Skeletal muscle tissue (tissue), 4 donors: ENCODE data around the gene PRORP. TPM values are rescaled to one million over a fixed set of nuclear protein-coding genes. Genes with fewer than 3 reads are reported as not detected.
"Not testable (repeated sequence)": the region's sequence is repeated elsewhere in the genome, so short reads cannot be mapped to it uniquely, and the experiment has no call there.

ENCODE experiments used
- H3K27ac ChIP-seq: one replicate; pipeline ENCODE4 v1.7.0; 2013; ENCODE audit warnings: mild to moderate bottlenecking, low read depth, low read length, inconsistent platforms
- H3K27me3 ChIP-seq, 3 donors: one replicate each; pipeline ENCODE4 v1.7.0; 2013; ENCODE audit warnings: low read length in 3 of 3; ENCODE audit not compliant: control insufficient read depth in 3 of 3, insufficient read depth in 3 of 3
- H3K36me3 ChIP-seq, 3 donors: one replicate each; pipeline ENCODE4 v1.7.0; 2013; ENCODE audit warnings: low read length in 3 of 3; ENCODE audit not compliant: control insufficient read depth in 3 of 3, insufficient read depth in 3 of 3
- H3K4me1 ChIP-seq, 3 donors: one replicate each; pipeline ENCODE4 v1.7.0; 2013; ENCODE audit warnings: low read length in 3 of 3, mild to moderate bottlenecking in 3 of 3; ENCODE audit not compliant: control insufficient read depth in 3 of 3, insufficient read depth in 3 of 3
- H3K4me3 ChIP-seq, 3 donors: one replicate each; pipeline ENCODE4 v1.7.0; 2013; ENCODE audit warnings: low read length in 3 of 3
- H3K9ac ChIP-seq, 3 donors: one replicate each; pipeline ENCODE4 v1.7.0; 2013; ENCODE audit warnings: low read length in 3 of 3, mild to moderate bottlenecking in 3 of 3, moderate library complexity in 2 of 3, low read depth in 1 of 3
- H3K9me3 ChIP-seq, 3 donors: one replicate each; pipeline ENCODE4 v1.7.0; 2013; ENCODE audit warnings: low read length in 3 of 3; ENCODE audit not compliant: control insufficient read depth in 3 of 3
- total RNA-seq: library from RNA; depleted of rRNA; stranded (reverse); fragments of >200 nt; gene quantifications from one replicate; pipeline ENCODE4 v1.2.3, GENCODE V29; 2014
- donor health status: Osteomylitis.

The PRORP gene
- 17.2 TPM for total RNA-seq

- Histone ChIP-seq H3K4me3 (peak within 1 kb of the TSS; percentile 92 to 97 (median 97)), H3K27me3 (no peaks in the 10 kb centered on the region), H3K4me1 (peaks cover 14 to 21% (median 15%) of the 10 kb centered on the region in 3 donors), H3K9ac (peak within 1 kb of the TSS; percentile 91 to 98 (median 98)), H3K9me3 (no peaks in the 10 kb centered on the region), H3K27ac (peak within 1 kb of the TSS; percentile 96), H3K36me3 (peaks cover 0 to 2% (median under 1%) of the 10 kb centered on the region in 3 donors)
Observed at GRCh38 chr14:35121887-35122695, at the start of gene PRORP, which contains the start of gene PPP2R3C. PRORP (plus strand) TSS chr14:35122552; CDS start chr14:35123246, 694 bp downstream. PPP2R3C (minus strand) TSS chr14:35121990; CDS start chr14:35121959, 31 bp downstream.

GRCh38 chr14:35073486-35073885, 48.9 kb upstream of the PRORP start:
- Histone ChIP-seq H3K4me1 (no peaks in the 10 kb centered on the region), H3K27me3 (no peaks in the 10 kb centered on the region), H3K4me3 (no peak overlapping the region), H3K36me3 (peaks cover 9 to 32% (median 18%) of the 10 kb centered on the region in 3 donors), H3K9me3 (no peaks in the 10 kb centered on the region), H3K27ac (no peak overlapping the region), H3K9ac (no peak overlapping the region)

- Histone ChIP-seq H3K36me3 (peaks cover 11 to 54% (median 35%) of the 10 kb centered on the region in 3 donors), H3K9ac (no peak overlapping the region), H3K9me3 (no peaks in the 10 kb centered on the region), H3K27ac (no peak overlapping the region), H3K27me3 (no peaks in the 10 kb centered on the region), H3K4me3 (no peak overlapping the region), H3K4me1 (no peaks in the 10 kb centered on the region)
Observed at GRCh38 chr14:35078082-35078481, 44.3 kb upstream of the PRORP start.

- no peaks in the 10 kb centered on the region for H3K9me3 ChIP-seq
- no peak overlapping the region for H3K4me3 ChIP-seq
- H3K36me3 ChIP-seq: peaks cover 17 to 55% (median 35%) of the 10 kb centered on the region in 3 donors
- H3K27ac ChIP-seq: no peak overlapping the region
- no peaks in the 10 kb centered on the region for H3K4me1 ChIP-seq
- no peak overlapping the region for H3K9ac ChIP-seq
- no peaks in the 10 kb centered on the region for H3K27me3 ChIP-seq
Observed at GRCh38 chr14:35079742-35080141, 42.6 kb upstream of the PRORP start.

GRCh38 chr14:35083530-35084150, 38.7 kb upstream of the PRORP start:
- no peak overlapping the region for H3K4me3 ChIP-seq
- no peaks in the 10 kb centered on the region for H3K9me3 ChIP-seq
- H3K36me3 ChIP-seq: peaks cover 14 to 55% (median 45%) of the 10 kb centered on the region in 3 donors
- no peak overlapping the region for H3K27ac ChIP-seq
- H3K9ac ChIP-seq: no peak overlapping the region
- H3K27me3 ChIP-seq: no peaks in the 10 kb centered on the region
- no peaks in the 10 kb centered on the region for H3K4me1 ChIP-seq

- no peaks in the 10 kb centered on the region for H3K27me3 ChIP-seq
- no peak overlapping the region for H3K4me3 ChIP-seq
- H3K36me3 ChIP-seq: peaks cover 9 to 48% (median 45%) of the 10 kb centered on the region in 3 donors
- H3K4me1 ChIP-seq: no peaks in the 10 kb centered on the region
- no peak overlapping the region for H3K27ac ChIP-seq
- no peak overlapping the region for H3K9ac ChIP-seq
- no peaks in the 10 kb centered on the region for H3K9me3 ChIP-seq
Observed at GRCh38 chr14:35085441-35085840, 36.9 kb upstream of the PRORP start.

GRCh38 chr14:35088514-35088913, 33.8 kb upstream of the PRORP start:
- Histone ChIP-seq H3K27me3 (no peaks in the 10 kb centered on the region), H3K27ac (no peak overlapping the region), H3K9me3 (no peaks in the 10 kb centered on the region), H3K4me1 (no peaks in the 10 kb centered on the region), H3K9ac (no peak overlapping the region), H3K4me3 (no peak overlapping the region), H3K36me3 (peaks cover 8 to 34% (median 26%) of the 10 kb centered on the region in 3 donors)

- H3K27ac ChIP-seq, H3K4me3 ChIP-seq, H3K9ac ChIP-seq, H3K4me1 ChIP-seq, H3K9me3 ChIP-seq, H3K27me3 ChIP-seq: not testable (repeated sequence)
- H3K36me3 ChIP-seq: peaks cover 8 to 32% (median 30%) of the 10 kb centered on the region in 3 donors
Observed at GRCh38 chr14:35094645-35095044, 27.7 kb upstream of the PRORP start.

GRCh38 chr14:35107866-35108265, 14.5 kb upstream of the PRORP start:
- Histone ChIP-seq H3K9me3 (no peaks in the 10 kb centered on the region), H3K27me3 (no peaks in the 10 kb centered on the region), H3K9ac (no peak overlapping the region), H3K4me1 (no peaks in the 10 kb centered on the region), H3K4me3 (no peak overlapping the region), H3K27ac (no peak overlapping the region), H3K36me3 (peaks cover 15 to 53% (median 45%) of the 10 kb centered on the region in 3 donors)

GRCh38 chr14:35112641-35113040, 9.7 kb upstream of the PRORP start:
- H3K4me3 ChIP-seq: no peak overlapping the region
- H3K27me3 ChIP-seq: no peaks in the 10 kb centered on the region
- no peaks in the 10 kb centered on the region for H3K9me3 ChIP-seq
- no peak overlapping the region for H3K27ac ChIP-seq
- no peak overlapping the region for H3K9ac ChIP-seq
- H3K36me3 ChIP-seq: peaks cover 16 to 51% (median 42%) of the 10 kb centered on the region in 3 donors
- H3K4me1 ChIP-seq: no peaks in the 10 kb centered on the region
